ENCODE measurements around the gene SYNDIG1. TPM values are rescaled to one million over a fixed set of nuclear protein-coding genes. Genes with fewer than 3 reads are reported as not detected.

Gene SYNDIG1
- total RNA-seq, 1 donor from 2014 or later: 13.7 TPM

- H3K9me3 ChIP-seq: no peaks in the 10 kb centered on the region
- H3K36me3 ChIP-seq: no peaks in the 10 kb centered on the region
- H3K27ac ChIP-seq: no peak overlapping the region
- no peaks in the 10 kb centered on the region for H3K4me1 ChIP-seq
- no peak for TF ChIP-seq CTCF (IDR thresholded peaks at IDR 0.05)
- no peak overlapping the region for H3K4me3 ChIP-seq
- DNase-seq (ENCODE audit: low spot score in 2 of 2): no peak
- no peaks in the 10 kb centered on the region for H3K27me3 ChIP-seq
- intact Hi-C loops (cut with DNase I): no loop called here
Measured at GRCh38 chr20:24574797-24575196, 105.4 kb downstream of the SYNDIG1 start.

GRCh38 chr20:24575811-24576210, 106.4 kb downstream of the SYNDIG1 start:
- Histone ChIP-seq H3K4me1 (no peaks in the 10 kb centered on the region), H3K27ac (no peak overlapping the region), H3K9me3 (no peaks in the 10 kb centered on the region), H3K4me3 (no peak overlapping the region), H3K36me3 (no peaks in the 10 kb centered on the region), H3K27me3 (no peaks in the 10 kb centered on the region)
- DNase-seq (ENCODE audit: low spot score in 2 of 2): no peak
- intact Hi-C loops (cut with DNase I): no loop called here
- no peak for TF ChIP-seq CTCF (IDR thresholded peaks at IDR 0.05)

- no peaks in the 10 kb centered on the region for H3K36me3 ChIP-seq
- H3K4me3 ChIP-seq: no peak overlapping the region
- H3K27ac ChIP-seq: no peak overlapping the region
- intact Hi-C loops (cut with DNase I): no loop called here
- H3K4me1 ChIP-seq: no peaks in the 10 kb centered on the region
- DNase-seq (ENCODE audit: low spot score in 2 of 2): no peak
- H3K27me3 ChIP-seq: no peaks in the 10 kb centered on the region
- no peaks in the 10 kb centered on the region for H3K9me3 ChIP-seq
- no peak for TF ChIP-seq CTCF (IDR thresholded peaks at IDR 0.05)
Measured at GRCh38 chr20:24576447-24576846, 107.0 kb downstream of the SYNDIG1 start.

GRCh38 chr20:24577271-24577909, 108.0 kb downstream of the SYNDIG1 start:
- TF ChIP-seq CTCF (IDR thresholded peaks at IDR 0.05): no peak
- intact Hi-C loops (cut with DNase I): no loop called here
- Histone ChIP-seq H3K4me3 (no peak overlapping the region), H3K9me3 (no peaks in the 10 kb centered on the region), H3K36me3 (no peaks in the 10 kb centered on the region), H3K27ac (no peak overlapping the region), H3K27me3 (no peaks in the 10 kb centered on the region), H3K4me1 (no peaks in the 10 kb centered on the region)
- no peak for DNase-seq (ENCODE audit: low spot score in 2 of 2)

- intact Hi-C loops (cut with DNase I): no loop called here
- no peak for DNase-seq (ENCODE audit: low spot score in 2 of 2)
- no peaks in the 10 kb centered on the region for H3K9me3 ChIP-seq
Measured at GRCh38 chr20:24578567-24579415, 109.4 kb downstream of the SYNDIG1 start.

More at GRCh38 chr20:24578567-24579415, 109.4 kb downstream of the SYNDIG1 start:
- no peaks in the 10 kb centered on the region for H3K4me1 ChIP-seq
- no peak overlapping the region for H3K4me3 ChIP-seq
- TF ChIP-seq CTCF (IDR thresholded peaks at IDR 0.05): no peak
- no peaks in the 10 kb centered on the region for H3K27me3 ChIP-seq
- H3K27ac ChIP-seq: no peak overlapping the region
- H3K36me3 ChIP-seq: no peaks in the 10 kb centered on the region

All from ascending aorta (tissue), 2 donors.